ENCODE measurements around the gene HPSE2.

- TF ChIP-seq CTCF (IDR thresholded peaks at IDR 0.05; ENCODE audit: insufficient read depth, low read length, poor library complexity, severe bottlenecking): no peak
- no peak for TF ChIP-seq EZH2phosphoT487 (conservative IDR thresholded peaks at IDR 0.05; ENCODE audit: low read length)
Observed at GRCh38 chr10:98878921-98879320, 356.7 kb downstream of the HPSE2 start.
